Suppressor macrophage (primary cell): ENCODE results near the gene CFAP77.
"Not testable (repeated sequence)": the region's sequence is repeated elsewhere in the genome, so short reads cannot be mapped to it uniquely, and the experiment has no call there.

Source experiments
- DNase-seq, 4 experiments: peaks; one replicate each; pipeline ENCODE4 v3.0.0-alpha.2; 2020 to 2022

The CFAP77 gene

DNA sequence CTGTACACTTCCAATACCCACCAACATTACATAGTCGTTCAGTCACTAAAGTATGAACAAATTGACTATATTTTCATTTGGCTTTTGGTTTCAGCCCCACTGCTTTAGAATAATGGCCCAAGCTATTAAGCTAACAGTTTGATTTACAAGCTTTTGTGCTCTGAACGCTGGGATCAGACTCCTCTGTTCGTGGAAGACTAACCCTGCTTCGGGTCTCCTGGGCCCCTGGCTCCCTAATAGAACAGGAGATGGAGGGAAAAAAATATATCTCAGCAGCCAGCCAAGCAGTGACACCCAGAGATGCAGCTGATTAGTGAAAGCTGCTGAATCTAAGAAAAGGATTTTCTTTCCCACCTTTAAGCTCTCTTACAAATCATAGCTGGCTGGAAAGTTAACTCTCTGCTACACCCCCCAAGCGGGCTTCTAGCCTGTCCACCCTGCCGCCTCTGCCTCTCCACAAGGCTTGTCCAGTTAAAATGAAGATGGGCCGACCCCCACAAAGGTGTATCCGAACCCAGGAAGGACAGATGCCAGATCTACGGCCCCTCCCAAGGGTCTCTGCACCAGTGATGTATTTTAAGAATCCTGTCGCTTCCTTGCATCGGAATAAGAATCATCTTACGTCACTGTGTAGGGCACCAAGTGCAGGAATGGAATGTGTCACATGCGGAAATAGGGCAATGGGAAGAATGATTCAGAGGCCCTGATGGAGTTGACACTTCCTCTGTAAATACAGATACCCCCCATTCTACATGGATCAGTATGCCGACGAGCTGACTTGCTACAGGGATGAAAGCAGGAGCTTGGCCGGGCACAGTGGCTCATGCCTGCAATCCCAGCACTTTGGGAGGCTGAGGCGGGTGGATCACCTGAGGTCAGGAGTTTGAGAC lies 139.0 kb downstream of the CFAP77 start:
- DNase-seq = no peak

DNA sequence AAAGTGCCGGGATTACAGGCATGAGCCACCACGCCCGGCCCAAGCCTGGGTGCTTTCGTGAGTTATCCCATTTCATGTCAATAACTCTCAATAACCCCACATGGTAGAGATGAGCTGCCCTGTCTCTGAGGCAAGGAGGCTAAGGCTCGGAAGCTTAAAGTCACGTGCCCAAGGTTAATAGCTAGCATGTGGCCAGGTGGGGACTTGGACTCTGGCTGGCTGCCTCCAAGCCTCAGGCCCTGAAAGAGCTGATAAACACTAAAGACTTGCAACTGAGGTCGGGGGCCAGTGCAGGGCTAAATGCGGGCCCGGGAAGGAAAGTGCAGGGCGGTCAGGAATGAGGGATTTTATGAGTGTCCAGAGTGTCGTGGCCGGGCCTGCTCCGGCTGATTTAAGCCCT lies 141.5 kb downstream of the CFAP77 start:
- no peak for DNase-seq

DNA sequence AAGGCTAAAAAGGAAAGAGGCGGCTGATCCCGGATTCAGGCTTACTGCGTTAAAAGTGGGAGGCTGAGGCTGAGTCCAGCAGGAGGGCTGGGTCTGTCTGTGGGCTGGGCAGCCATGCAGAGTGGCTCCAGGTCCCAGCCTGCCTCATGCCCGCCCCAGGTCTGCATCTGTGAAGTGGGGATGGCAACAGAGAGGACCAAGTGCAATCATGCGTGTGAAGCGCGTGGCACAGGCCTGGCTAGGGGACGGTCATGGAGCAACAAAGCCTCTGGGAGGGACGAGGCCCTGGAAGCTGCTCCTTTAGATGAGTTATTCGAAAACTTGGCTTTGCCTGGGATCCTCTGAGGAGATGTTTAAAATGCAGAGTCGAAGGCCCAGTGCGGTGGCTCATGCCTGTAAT lies 142.0 kb downstream of the CFAP77 start:
- no peak for DNase-seq

DNA sequence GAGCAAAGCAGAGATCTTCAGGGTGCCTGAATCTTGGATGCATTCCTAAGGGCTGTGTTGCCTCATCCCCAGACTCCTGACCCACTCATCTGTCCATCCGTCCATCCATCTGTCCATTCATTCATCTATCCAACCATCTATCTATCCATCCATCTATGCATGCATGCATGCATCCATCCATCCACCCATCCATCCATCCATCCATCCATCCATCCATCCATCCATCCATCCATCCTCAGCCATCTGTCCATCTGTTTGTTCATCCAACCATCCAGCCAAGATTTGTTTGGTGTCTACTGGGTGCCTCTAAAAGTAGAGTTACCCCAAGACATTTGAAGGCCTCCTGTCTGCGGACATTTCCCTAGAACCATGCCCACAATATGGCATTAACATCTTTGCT lies 144.7 kb downstream of the CFAP77 start:
- no peak for DNase-seq

- no peak for DNase-seq
These were observed 145.5 kb downstream of the CFAP77 start for GRCh38 chr9:132555528-132555927.

GRCh38 chr9:132556235-132556634 lies 146.2 kb downstream of the CFAP77 start:
- no peak for DNase-seq

DNA sequence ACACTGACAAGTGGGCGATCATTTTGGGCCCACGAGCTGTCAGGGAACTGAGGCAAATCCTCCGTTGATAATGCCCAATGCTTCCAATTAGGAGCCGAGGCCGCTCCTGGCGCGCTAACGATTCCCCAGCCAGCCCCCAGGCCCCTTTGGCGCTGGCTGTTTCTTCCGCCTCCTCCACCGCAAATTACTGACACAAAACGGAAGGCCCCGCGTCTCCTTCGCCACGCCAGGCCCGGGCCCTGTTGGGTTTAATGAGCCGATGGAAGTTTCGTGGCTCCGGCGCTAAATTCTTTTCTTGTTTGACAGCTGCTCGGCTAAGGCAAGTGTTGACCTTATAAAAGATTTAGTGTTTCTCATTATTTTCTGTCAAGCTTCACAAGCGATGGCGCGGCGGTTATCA lies 146.7 kb downstream of the CFAP77 start:
- no peak for DNase-seq

GRCh38 chr9:132557159-132557558 lies 147.1 kb downstream of the CFAP77 start:
- no peak for DNase-seq

DNA sequence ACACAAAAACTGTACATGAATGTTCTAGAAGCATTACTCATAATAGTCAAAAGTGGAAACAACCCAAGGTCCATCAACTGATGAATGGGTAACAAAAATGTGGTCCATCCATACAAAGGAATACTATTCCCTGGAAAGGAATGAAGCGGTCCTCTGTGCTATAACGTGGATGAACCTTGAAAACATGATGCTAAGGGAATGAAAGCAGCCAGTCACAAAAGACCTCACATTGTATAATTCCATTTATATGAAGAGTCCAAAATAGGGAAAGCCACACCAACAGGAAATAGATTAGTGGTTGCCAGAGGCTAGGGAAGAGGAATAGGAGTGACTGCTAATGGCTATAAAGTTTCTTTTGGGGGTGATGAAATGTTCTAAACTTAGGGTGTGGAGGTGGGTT lies 149.7 kb downstream of the CFAP77 start:
- DNase-seq = no peak

DNA sequence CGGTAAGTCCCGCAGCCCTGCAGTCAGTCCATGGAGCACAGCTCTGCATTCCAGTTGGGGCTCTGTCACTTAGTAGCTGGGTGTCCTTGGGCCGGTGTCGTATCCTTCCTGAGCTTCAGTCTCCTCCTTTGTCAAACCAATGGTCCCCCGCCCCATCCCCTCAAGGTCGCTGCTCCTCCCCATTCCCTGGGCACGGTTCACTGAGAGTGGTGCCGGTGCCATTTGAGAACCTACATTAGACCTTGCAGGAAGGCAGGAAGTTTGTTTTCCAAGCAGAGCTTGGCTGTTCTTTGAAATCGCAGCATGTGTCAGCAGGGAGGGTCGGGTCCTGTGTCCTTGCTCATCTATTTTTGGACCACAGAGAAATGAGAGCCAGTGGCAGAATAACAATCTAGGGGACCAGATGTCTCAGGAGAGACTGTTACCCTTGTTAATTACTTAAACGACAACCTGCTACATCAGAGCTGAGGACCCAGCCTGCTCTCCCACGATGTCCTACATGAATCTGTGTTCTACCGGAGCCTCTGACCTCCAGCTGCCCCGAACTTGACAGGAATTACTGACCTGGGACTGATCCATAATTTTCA lies 150.7 kb downstream of the CFAP77 start:
- no peak for DNase-seq

DNA sequence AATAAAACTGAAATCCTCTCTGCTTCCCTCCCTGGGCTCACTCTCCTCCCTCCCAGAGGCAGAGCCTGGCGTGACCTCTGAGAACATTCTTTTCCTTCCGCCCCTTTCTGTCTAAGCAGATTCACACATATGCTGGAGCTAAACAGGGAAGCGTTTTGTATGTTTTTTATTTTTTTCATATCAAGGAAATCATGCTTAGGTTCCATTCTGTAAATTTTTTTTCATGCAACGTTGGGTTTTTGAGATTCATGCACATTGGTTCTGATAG lies 152.2 kb downstream of the CFAP77 start:
- DNase-seq = peak in 3 of 4 experiments; percentile 16 to 57 (median 16)

DNA sequence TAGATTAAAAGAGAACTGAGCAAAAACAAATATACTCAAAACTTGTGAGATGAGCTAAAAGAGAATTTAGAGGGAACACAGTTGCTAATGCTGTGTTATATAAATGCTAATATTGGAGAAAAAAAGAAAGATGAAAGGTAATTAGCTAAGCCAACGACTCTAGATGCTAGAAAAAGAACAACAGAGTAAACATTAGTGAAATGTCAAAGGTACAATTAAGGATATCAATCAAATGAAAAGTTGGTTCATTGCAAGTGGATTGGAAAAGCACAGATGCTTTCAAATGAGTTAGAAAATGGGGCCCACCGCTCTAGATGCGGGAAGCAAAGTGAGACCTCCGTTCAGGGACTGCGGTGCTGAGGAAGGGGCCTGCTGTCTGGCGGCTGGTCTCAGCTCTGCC lies 154.5 kb downstream of the CFAP77 start:
- no peak for DNase-seq

- not testable (repeated sequence) for DNase-seq
These were observed 158.8 kb downstream of the CFAP77 start for GRCh38 chr9:132568787-132569186.

- no peak for DNase-seq
These were observed 162.0 kb downstream of the CFAP77 start for GRCh38 chr9:132571806-132572600.

GRCh38 chr9:132572921-132573320 lies 162.9 kb downstream of the CFAP77 start:
- DNase-seq = no peak

GRCh38 chr9:132575005-132575609 lies 165.1 kb downstream of the CFAP77 start:
- peak; percentile 59 to 82 (median 72) for DNase-seq

DNA sequence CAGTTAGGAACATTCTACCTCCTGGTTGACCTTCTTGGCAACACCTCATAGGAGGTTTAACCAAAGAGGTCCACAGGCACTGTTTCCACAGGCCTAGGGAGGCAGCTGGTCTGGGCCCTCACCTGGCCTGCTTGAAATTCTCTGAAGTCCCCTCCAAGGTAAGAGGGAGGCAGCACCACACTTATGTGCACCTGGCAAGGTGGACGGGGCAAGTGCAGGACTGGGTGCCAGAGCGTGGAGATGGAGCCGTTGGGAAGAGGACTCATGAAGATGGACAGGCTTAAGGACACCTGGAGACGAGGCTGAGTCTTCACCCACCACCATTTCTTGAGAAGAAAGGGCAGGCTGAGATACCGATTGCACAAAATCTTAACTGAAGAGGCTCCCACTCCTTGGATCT lies 165.8 kb downstream of the CFAP77 start:
- DNase-seq = no peak

DNA sequence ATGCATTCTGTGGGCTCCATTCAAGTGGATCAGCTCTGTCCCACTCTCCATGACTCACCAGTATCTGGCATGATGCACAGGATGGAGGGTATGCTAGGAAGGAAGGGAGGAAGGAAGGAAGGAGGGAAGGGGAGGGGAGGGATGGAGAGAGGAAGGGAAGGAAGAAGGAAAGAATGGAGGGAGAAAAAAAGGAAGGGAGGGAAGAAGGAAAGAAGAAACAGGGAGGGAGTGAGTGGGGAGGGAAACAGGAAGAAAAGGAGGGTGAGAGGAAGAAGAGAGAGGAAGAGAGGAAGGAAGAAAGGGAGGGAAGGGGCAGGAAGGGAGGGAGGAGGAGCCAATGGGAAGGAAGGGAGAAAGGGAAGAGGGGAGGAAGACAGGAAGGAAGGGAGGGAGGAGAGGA lies 167.1 kb downstream of the CFAP77 start:
- DNase-seq = no peak

GRCh38 chr9:132578367-132578932 lies 168.4 kb downstream of the CFAP77 start:
- DNase-seq = no peak

DNA sequence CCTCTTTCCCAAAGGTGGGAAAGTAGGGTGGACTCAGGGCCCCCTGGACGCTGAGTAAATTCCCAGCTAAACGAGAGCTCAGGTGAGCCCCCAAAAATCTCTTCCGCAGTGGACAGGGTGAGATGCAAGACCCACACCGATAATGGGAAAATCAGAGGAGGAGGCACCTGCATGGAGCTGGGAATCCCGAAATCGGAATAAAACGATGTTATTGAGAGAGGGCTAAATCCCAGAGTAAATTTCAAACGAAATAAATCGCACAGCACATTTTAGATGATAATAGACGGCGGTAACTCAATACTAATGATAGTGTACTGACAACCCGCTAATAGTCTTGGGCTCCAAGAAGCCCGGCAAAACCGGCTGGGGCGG lies 169.4 kb downstream of the CFAP77 start:
- no peak for DNase-seq

DNA sequence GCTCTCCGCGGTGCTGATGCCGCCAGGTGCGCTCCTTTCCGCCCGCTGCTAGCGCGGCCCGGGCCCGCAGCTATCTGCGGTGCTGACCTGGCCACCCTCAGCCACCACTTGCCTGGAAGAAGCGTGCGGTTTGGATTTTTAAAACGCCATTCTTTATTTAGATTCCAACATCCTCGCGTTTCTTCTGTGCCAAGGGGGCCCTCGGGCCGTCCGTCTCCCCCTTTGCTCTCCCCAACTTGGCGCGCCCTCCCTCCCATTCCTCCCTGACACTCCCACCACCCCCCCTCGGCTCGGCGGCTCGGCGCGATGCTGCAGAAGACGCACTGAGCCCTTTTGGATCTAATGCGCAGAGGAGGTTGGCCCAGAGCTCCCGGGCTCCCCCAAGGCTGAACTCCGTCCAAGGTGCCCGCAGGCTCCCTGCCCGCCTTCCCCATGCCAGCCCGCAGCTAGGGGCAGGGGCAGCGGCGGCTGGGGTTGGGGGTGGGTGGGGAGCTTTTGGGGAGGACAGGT lies 172.3 kb downstream of the CFAP77 start, which contains the start of gene BARHL1:
BARHL1 (plus strand) TSS at position 331 of the 510 bp plus-strand sequence. CDS start 192 bp downstream, outside the sequence.
- DNase-seq = no peak

GRCh38 chr9:132582786-132583583 lies 173.0 kb downstream of the CFAP77 start:
- no peak for DNase-seq
